SK-N-MC (cell line): Measurements from ENCODE around the gene ATP6V0A4.

Experiments
- DNase-seq: peaks from one replicate; pipeline ENCODE4 v3.0.0-alpha.2; 2011; ENCODE audit warnings: low read depth, low spot score
- H3K27ac ChIP-seq: fragments of 200-600 bp; sonication (generic); 2 replicates; pipeline ENCODE4 v1.5.1; 2016; ENCODE audit warnings: mixed run types
- H3K36me3 ChIP-seq: fragments of 200-600 bp; sonication (generic); 2 replicates; pipeline ENCODE4 v1.6.1; 2017; ENCODE audit warnings: antibody characterized with exemption, low read length, mixed read lengths; ENCODE audit not compliant: insufficient read depth
- H3K4me3 ChIP-seq: fragments of 200-600 bp; sonication (generic); 2 replicates; pipeline ENCODE4 v1.5.1; 2016
- H3K9ac ChIP-seq: fragments of 200-600 bp; sonication (generic); 2 replicates; pipeline ENCODE4 v1.8.0; 2017; ENCODE audit warnings: mixed run types, mixed read lengths; ENCODE audit not compliant: insufficient read length
- H3K9me3 ChIP-seq: fragments of 200-600 bp; sonication (generic); 2 replicates; pipeline ENCODE4 v1.6.1; 2017; ENCODE audit warnings: low read depth, mild to moderate bottlenecking, antibody characterized with exemption, low read length, moderate library complexity, mixed read lengths
- EZH2 ChIP-seq: fragments of 200-600 bp; sonication (generic); IDR thresholded peaks from one replicate; pipeline ENCODE4 v1.6.1; 2017; ENCODE audit warnings: antibody characterized with exemption
- FOXP2 ChIP-seq: optimal IDR thresholded peaks from 2 replicates; pipeline ENCODE3; 2011; ENCODE audit warnings: mild to moderate bottlenecking, moderate library complexity; ENCODE audit not compliant: insufficient read depth; ENCODE audit errors: extremely low read length, control extremely low read depth
- POLR2AphosphoS5 ChIP-seq: IDR thresholded peaks from 2 replicates; pipeline ENCODE4 v1.6.1; 2012; ENCODE audit warnings: mild to moderate bottlenecking, low read depth, low read length, borderline replicate concordance

Gene ATP6V0A4

GRCh38 chr7:138756591-138757242, 41.3 kb downstream of the ATP6V0A4 start:
- Histone ChIP-seq H3K9me3 (no peaks in the 10 kb centered on the region), H3K9ac (no peak overlapping the region), H3K27ac (no peak overlapping the region), H3K4me3 (no peak overlapping the region), H3K36me3 (no peaks in the 10 kb centered on the region)
- DNase-seq = no peak
- TF ChIP-seq EZH2 = no peak
- no peak for TF ChIP-seq POLR2AphosphoS5
- TF ChIP-seq FOXP2 = no peak

GRCh38 chr7:138755842-138756590, 42.0 kb downstream of the ATP6V0A4 start:
- TF ChIP-seq POLR2AphosphoS5 (no peak), EZH2 (no peak), FOXP2 (no peak)
- Histone ChIP-seq H3K9ac (no peak overlapping the region), H3K9me3 (no peaks in the 10 kb centered on the region), H3K4me3 (no peak overlapping the region), H3K27ac (no peak overlapping the region), H3K36me3 (no peaks in the 10 kb centered on the region)
- DNase-seq = no peak

- no peak for DNase-seq
- H3K36me3 ChIP-seq = no peaks in the 10 kb centered on the region
- no peak overlapping the region for H3K4me3 ChIP-seq
- no peaks in the 10 kb centered on the region for H3K9me3 ChIP-seq
- TF ChIP-seq POLR2AphosphoS5 = no peak
- TF ChIP-seq FOXP2 = no peak
- TF ChIP-seq EZH2 = no peak
- H3K27ac ChIP-seq = no peak overlapping the region
- no peak overlapping the region for H3K9ac ChIP-seq
These were observed 42.7 kb downstream of the ATP6V0A4 start for GRCh38 chr7:138755331-138755747.

DNA sequence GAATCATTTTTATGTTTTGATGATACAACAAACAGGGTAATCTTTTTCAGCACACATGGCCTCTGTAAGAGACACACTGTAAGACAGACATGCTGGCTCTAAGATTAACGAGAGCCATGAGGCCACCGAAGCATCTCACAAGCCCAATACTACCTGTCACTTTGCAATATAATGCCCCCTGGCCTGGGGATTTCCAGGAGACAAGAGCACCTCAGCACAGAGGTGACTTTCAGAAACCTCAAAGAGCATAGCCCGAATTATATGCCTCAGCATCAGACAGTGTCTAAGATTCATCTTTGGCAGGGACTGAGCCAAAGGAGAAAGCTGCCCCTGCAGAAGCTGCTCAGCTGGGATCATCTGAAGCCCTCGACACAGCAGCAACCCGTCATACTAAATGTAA, 44.4 kb downstream of the ATP6V0A4 start:
- no peaks in the 10 kb centered on the region for H3K9me3 ChIP-seq
- H3K9ac ChIP-seq = no peak overlapping the region
- no peak for DNase-seq
- TF ChIP-seq EZH2 (no peak), POLR2AphosphoS5 (no peak), FOXP2 (no peak)
- no peak overlapping the region for H3K4me3 ChIP-seq
- H3K27ac ChIP-seq = no peak overlapping the region
- no peaks in the 10 kb centered on the region for H3K36me3 ChIP-seq

DNA sequence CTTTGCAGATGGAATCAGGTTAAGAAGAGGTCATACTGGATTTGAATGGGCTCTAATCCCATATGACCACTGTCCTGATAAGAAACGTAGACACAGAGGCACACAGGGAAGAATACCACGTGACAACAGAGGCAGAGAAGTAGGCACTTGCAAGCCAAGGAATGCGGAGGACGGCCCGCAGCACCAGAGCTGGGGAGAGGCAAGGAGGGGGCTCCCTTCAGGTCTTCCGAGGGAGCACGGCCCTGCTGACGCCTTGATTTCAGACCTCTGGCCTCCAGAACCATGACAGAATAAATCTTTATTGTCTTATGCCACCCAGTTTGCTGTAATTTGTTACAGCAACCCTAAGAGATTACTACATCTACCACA, 44.9 kb downstream of the ATP6V0A4 start:
- Histone ChIP-seq H3K9ac (no peak overlapping the region), H3K36me3 (no peaks in the 10 kb centered on the region), H3K4me3 (no peak overlapping the region), H3K9me3 (no peaks in the 10 kb centered on the region), H3K27ac (no peak overlapping the region)
- TF ChIP-seq POLR2AphosphoS5 = no peak
- no peak for TF ChIP-seq FOXP2
- no peak for DNase-seq

DNA sequence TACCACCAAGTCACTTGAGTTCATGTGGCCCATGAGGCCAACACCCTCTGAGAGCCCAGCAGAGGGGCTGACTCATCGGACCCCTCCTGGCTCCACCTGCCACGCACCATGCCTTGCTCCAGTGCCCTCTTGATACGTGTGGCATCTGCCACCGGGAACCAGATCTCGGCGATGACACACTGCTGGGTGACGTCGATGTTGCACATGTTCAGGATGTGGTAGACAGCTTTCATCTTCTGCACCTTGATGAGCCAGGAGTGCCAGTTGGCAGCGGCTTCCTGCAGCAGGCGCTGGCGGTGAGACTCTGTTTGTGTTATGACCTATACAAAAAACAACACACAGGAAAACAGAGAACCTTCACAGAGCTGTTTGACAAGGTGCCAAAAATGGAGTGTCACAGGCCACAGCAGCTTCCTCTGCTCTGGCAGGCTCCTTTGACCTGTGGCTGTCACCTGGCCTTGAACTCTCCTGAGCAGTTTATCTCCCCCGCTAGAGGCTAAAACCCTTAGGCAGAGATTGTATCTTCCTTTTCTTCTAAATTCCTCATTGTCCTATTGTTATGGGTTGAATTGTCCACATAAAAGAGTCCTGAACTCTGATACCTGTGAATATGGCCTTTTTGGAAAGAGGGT, 45.4 kb downstream of the ATP6V0A4 start:
- Histone ChIP-seq H3K27ac (no peak overlapping the region), H3K9ac (no peak overlapping the region), H3K4me3 (no peak overlapping the region), H3K36me3 (no peaks in the 10 kb centered on the region), H3K9me3 (no peaks in the 10 kb centered on the region)
- no peak for DNase-seq
- TF ChIP-seq EZH2 (no peak), FOXP2 (no peak), POLR2AphosphoS5 (no peak)

- Histone ChIP-seq H3K27ac (no peak overlapping the region), H3K9me3 (no peaks in the 10 kb centered on the region), H3K9ac (no peak overlapping the region), H3K36me3 (no peaks in the 10 kb centered on the region), H3K4me3 (no peak overlapping the region)
- TF ChIP-seq FOXP2 = no peak
- TF ChIP-seq EZH2 = no peak
- no peak for TF ChIP-seq POLR2AphosphoS5
- DNase-seq = no peak
These were observed 47.0 kb downstream of the ATP6V0A4 start for GRCh38 chr7:138750901-138751464.

DNA sequence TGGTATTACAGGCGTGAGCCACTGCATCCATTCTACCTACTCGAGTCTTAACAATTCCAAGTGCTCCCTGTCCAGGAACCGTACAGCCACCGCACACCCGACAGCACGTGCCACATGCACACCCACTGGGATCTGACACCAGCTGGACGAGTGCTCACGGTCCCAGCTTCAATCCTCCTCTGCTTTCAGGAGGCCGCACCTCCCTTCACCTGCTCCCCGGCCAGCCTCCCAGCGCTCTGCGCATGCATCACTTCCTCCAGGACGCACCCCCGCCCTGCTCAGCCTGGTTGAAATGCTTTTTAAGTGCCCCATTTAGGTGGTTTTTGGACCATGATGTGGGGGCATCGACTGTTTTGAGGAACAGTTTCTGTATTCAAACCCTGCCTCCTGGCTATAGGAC, 47.5 kb downstream of the ATP6V0A4 start:
- Histone ChIP-seq H3K9me3 (no peaks in the 10 kb centered on the region), H3K27ac (no peak overlapping the region), H3K9ac (no peak overlapping the region), H3K36me3 (no peaks in the 10 kb centered on the region), H3K4me3 (no peak overlapping the region)
- no peak for DNase-seq
- TF ChIP-seq POLR2AphosphoS5 (no peak), FOXP2 (no peak)
